HG03108 (cell line): ENCODE measurements around the gene LAMB1.

Experiments
- ATAC-seq: cut with Tn5 transposase; IDR thresholded peaks from one replicate; pipeline ENCODE4 v1.9.1; 2021; ENCODE audit warnings: moderate library complexity; ENCODE audit not compliant: unreplicated experiment

LAMB1 gene

GRCh38 chr7:107949443-107949935 is 53.5 kb downstream of the LAMB1 start:
- no peak for ATAC-seq

DNA sequence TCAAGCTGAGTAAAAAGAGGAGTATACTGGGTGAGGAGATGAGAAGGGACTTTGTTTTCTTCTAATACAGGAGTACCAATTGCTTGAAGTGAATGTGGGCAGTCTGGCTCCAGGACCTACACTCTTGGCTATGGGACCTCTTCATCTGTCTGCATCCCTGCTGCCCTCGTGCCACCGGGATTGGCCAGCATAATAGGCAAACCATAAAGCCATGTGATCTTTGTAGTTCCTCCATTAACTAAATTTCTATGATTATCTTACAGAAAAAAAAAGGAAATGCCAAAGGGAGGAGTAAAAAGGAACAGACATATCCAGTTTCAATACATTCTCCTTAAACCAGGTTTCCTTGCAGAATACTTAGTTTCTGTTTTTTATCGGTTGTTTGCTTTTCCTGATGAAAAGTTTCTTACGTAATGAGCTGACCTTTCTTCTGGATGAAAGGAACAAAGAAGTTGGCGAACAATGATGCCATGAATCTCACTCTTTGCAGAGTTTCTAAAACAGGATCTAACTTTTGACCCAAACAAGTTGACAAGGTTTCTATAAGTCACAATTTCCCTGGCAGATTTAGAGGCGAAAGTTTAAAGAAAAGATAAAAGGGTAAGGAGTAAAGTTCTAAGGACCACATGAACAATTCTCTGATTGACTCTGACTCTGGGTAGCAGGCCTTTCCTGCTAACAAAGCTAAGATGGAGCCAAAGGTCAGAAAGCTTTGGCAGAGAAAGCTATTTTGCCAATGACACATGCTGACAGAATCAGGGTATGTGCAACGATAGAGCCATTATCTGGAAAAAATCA is 54.1 kb downstream of the LAMB1 start:
- no peak for ATAC-seq

GRCh38 chr7:107946881-107947280 is 56.1 kb downstream of the LAMB1 start:
- no peak for ATAC-seq

DNA sequence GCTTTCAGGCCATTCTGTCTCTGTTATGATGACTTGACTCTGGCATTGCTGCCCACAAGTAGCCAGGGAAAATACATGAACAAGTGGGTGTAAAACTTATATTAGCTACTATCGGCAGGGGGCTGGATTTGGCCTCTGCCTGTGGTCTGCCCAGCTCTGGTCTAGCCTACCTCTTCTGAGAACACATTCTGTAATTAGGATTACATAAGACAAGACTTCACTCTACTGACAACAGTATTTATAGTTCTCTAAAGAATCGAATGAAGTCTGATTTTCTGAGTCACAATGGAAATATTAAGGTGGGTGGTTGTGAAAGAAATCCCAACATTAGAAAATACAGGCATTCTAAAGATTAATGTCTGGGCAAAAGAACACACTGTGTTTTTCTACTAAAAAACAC is 56.5 kb downstream of the LAMB1 start:
- no peak for ATAC-seq

- ATAC-seq: no peak
Observed at GRCh38 chr7:107945332-107945731, 57.6 kb downstream of the LAMB1 start.

DNA sequence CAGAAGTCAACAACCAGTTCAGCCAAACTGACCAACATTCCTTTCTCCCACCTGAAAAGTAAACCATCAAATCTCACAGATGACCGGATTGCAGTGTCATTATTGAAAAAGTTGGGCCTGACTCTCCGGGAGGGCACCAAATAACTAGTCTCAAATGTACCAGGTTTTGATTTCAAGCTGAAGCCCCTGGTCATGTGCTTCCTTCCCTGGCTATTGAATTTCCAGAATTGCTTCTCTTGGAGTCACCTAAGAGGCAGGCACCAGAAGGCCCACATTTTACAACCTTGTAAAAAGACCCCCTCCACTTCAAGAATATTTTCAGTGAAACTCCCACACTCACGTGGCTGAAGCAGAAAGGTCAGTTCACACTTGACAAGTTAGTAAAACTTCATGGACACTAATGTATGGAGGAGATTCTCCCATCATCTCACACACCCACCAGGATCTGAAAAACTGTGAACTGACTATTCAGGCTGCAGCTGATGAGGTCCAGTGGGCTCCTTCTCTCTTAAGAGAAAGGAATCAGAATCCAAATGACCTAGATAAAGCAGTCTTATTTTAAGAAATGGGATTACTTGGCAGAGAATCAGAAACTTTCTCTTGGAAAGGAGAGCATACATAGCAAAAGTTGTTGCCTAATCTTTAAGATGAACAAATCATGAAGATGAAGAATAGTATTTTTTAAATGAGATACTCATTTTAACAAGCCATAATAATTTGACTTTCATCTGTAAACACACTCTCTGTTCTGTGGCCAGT is 58.4 kb downstream of the LAMB1 start:
- no peak for ATAC-seq

DNA sequence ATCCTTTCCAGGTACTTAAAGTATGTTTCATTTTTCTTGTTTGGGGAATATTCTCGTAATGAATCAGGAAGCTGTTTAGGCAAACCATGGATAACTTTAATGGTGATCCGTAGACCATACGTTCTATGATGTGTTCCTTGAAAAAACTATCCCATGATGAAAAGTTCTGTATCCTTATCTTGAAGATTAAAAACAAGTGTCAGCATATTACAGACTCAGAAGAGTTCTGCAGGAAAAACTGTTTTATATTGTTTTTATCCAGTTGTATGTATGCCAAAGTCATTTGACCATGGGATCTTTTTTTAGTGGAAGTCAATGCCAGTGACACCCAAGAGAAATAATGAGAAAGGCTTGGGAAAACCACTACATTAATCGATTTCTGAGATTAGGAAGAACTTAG is 59.9 kb downstream of the LAMB1 start:
- no peak for ATAC-seq

GRCh38 chr7:107940951-107941350 is 62.0 kb downstream of the LAMB1 start:
- ATAC-seq: no peak

- no peak for ATAC-seq
Observed at GRCh38 chr7:107939573-107940489, 63.1 kb downstream of the LAMB1 start.

DNA sequence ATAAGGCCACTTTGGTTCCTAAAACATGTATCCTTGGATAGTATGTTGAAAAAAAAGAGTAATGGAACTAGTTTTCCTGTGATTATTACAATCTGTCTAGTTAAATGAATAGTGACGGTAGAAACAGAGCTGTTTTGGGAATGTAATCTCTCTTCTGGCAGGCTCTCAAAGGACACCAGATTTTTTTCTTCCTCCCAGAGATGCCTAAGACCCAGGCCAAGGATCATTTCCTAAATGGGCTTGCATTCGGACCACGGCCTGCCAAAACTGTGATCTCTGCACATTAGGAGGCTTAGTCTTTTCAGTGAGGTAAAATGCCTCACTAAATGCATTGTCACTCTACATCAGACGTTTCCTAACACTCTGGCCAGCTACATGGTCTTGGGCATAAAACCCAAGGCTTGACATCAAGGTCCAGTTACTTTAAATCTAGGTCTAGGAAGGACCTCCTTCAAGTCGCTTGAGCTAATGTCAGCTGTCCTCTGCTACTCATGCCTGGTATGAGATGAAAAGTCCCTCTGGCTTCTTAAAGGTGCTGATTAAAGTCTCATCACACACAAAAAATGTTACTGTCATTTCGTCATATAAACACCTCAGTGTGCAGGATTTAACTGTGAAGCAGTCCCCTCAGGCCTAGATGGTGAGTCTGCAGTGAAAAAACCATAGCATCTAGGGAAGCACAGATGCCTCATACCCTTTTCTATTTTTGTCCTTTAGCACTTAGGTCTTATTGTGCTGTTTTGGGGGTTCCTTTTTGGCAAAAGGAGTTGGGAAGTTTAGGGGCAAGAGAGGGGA is 64.3 kb downstream of the LAMB1 start:
- ATAC-seq: no peak

DNA sequence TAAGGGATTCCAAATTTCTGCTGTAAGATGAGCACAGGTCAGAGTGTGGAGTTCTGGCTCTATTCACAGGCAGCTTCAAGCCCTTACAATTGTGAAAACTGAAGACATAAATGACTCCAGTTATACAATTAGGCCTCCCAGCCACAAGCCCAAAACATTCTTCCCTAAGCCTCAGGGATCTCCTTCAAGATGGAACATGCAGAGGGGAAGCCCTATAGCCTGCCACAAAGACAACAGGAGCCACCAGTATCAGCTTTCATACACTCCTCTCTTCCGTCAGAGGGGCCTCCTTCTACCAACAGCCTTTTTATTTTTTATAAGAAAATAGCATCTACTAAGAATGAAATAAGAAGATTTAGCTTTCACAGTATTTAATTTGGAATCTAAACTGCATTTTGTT is 65.4 kb downstream of the LAMB1 start:
- ATAC-seq: no peak

GRCh38 chr7:107936312-107936711 is 66.6 kb downstream of the LAMB1 start:
- no peak for ATAC-seq

GRCh38 chr7:107934991-107935770 is 67.8 kb downstream of the LAMB1 start:
- no peak for ATAC-seq

GRCh38 chr7:107933386-107934013 is 69.5 kb downstream of the LAMB1 start:
- no peak for ATAC-seq

DNA sequence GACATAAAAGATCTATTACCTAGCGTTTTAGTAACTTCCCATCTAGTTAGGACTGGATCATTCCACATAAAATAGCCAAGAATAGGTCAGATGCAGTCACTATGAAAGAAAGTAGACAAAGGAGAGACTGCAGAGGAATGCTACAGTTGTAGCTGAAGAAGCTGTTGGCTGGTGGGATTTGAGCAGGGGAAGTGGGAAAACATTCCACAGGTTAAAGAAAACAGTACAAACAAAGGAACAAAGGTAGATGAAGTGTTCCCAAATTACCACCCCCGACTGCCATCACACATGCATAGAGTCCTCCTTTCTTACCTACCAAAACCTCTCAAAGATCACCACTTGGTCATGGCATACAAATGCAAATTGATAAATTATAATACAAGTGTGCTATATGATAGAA is 70.2 kb downstream of the LAMB1 start:
- ATAC-seq: no peak

DNA sequence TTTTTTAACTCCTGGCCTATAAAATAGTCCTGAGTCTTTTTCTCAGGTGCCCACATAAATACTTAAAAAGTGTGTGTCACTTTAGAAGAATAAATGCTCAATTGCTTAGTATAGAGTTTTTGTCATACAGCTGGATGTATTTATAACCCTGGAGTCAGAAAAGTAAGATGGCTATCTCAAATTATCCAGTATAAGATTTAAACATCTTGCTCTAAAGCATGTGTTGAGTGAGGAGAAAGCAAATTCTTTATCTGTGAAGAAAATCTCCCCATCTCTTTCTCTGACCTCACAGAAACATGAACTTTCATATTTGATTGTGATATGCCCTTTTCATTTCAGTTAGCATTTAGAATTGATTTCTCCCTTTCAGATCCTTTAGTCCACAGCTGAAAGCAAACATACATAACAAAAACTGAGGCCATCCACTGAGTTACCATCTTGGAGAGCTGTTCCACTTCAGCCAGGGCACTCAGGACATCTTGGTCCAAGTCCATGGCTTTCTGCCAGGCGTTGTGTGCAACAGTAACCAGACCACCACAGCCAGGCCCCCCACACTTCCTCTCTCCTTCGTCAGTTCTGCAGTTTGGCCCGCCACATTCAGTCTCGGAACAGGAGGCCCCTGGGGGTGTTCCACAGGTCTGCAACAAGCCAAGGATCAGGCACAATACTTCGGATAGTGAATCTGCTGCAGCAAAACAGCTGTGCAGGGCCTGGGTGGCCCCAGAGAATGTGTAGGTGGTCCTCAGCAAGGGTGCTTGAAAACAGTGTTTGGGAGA is 71.0 kb downstream of the LAMB1 start:
- no peak for ATAC-seq

GRCh38 chr7:107926481-107926880 is 76.5 kb downstream of the LAMB1 start:
- no peak for ATAC-seq

DNA sequence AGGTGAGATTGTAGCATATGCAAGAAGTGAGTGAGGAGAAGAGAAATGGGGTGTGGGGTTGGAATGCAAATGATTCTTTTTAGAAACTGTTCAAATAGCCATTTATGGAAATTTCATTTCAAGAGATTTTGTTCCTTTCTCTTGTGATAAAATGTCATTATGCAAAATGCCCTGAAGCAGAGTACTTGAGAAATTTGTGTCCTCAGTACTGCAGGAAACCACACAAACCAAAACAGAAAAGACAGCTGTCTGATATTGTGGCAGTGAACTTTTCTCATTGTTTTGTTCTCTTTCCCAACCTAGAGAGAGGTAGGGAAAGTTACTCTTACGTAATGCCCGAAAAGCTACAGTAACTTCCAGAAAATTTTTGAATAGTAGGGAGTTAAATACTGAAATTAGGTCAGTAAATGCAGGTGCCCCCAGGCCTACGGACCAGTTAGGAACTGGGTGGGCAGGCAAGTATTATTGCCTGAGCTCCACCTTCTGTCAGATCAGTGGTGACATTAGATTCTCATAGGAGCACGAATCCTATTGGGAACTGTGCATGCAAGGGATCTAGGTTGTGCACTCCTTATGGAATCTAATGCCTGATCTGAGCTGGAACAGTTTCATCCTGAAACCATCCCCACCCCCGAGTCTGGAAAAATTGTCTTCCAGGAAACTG is 78.0 kb downstream of the LAMB1 start:
- ATAC-seq: peak; percentile 86
